HepG2 (cell line): Measurements from ENCODE around the gene SMIM36. TPM values are rescaled to one million over a fixed set of nuclear protein-coding genes. Genes with fewer than 3 reads are reported as not detected.
A peak's percentile ranks its signal among the peaks of the same experiment; 100 is the strongest.

ENCODE experiments used
- EP300 ChIP-seq, 3 experiments: sonication (generic) in 1 of 3; formaldehyde crosslinking in 1 of 3; IDR thresholded peaks; 2 replicates each; pipeline versions ENCODE4 v1.5.1 to v1.6.1; 2011 to 2020; ENCODE audit warnings: low read depth in 2 of 3, low read length in 2 of 3, borderline replicate concordance in 1 of 3, improper control_type of control experiment in 1 of 3, mild to moderate bottlenecking in 1 of 3, missing genetic modification reagents in 1 of 3, moderate library complexity in 1 of 3
- FOXO1 ChIP-seq: sonication (generic); formaldehyde crosslinking; IDR thresholded peaks from 2 replicates; pipeline ENCODE4 v1.4.0; 2020; ENCODE audit warnings: missing genetic modification reagents
- GATAD2A ChIP-seq: IDR thresholded peaks from 2 replicates; pipeline ENCODE4 v1.6.1; 2016
- HMGA1 ChIP-seq: sonication (generic); formaldehyde crosslinking; conservative IDR thresholded peaks from 2 replicates; pipeline ENCODE4 v1.4.0; 2020; ENCODE audit warnings: missing genetic modification reagents
- NCOA5 ChIP-seq: sonication (generic); formaldehyde crosslinking; IDR thresholded peaks from 2 replicates; pipeline ENCODE4 v1.4.0; 2020; ENCODE audit warnings: missing genetic modification reagents
- RAD51 ChIP-seq: fragments of 450-650 bp; IDR thresholded peaks from 2 replicates; pipeline ENCODE4 v1.6.1; 2016; ENCODE audit warnings: borderline replicate concordance
- REPIN1 ChIP-seq: sonication (generic); formaldehyde crosslinking; IDR thresholded peaks from 2 replicates; pipeline ENCODE4 v1.8.0; 2022; ENCODE audit warnings: missing genetic modification reagents, low read depth, mild to moderate bottlenecking, borderline replicate concordance
- SP1 ChIP-seq, 2 experiments: fragments of 450-650 bp in 1 of 2; sonication (generic) in 1 of 2; formaldehyde crosslinking in 1 of 2; IDR thresholded peaks; 2 replicates each; pipeline versions ENCODE4 v1.4.0 to v1.6.1; 2016 to 2020; ENCODE audit warnings: missing genetic modification reagents in 1 of 2
- TBX3 ChIP-seq: fragments of 450-650 bp; IDR thresholded peaks from 2 replicates; pipeline ENCODE4 v1.6.1; 2017; ENCODE audit warnings: antibody characterized with exemption, mild to moderate bottlenecking, inconsistent platforms, borderline replicate concordance
- TMF1 ChIP-seq: sonication (generic); formaldehyde crosslinking; IDR thresholded peaks from 2 replicates; pipeline ENCODE4 v1.8.1; 2022; ENCODE audit warnings: low read depth, missing genetic modification reagents
- U2AF2 ChIP-seq: fragments of 200-400 bp; formaldehyde crosslinking; IDR thresholded peaks from 2 replicates; pipeline ENCODE4 v1.6.1; 2017; ENCODE audit warnings: low read depth, mild to moderate bottlenecking, low read length
- XBP1 ChIP-seq: sonication (generic); formaldehyde crosslinking; IDR thresholded peaks from 2 replicates; pipeline ENCODE4 v1.5.0; 2020; ENCODE audit warnings: missing genetic modification reagents
- ZBTB3 ChIP-seq: sonication (generic); formaldehyde crosslinking; IDR thresholded peaks from 2 replicates; pipeline ENCODE4 v1.4.0; 2020; ENCODE audit warnings: low read depth, mild to moderate bottlenecking, moderate library complexity, missing genetic modification reagents, borderline replicate concordance
- ZNF24 ChIP-seq: fragments of 450-650 bp; IDR thresholded peaks from 2 replicates; pipeline ENCODE4 v1.6.1; 2017; ENCODE audit warnings: antibody characterized with exemption, mild to moderate bottlenecking
- ZNF546 ChIP-seq: sonication (generic); formaldehyde crosslinking; conservative IDR thresholded peaks from 2 replicates; pipeline ENCODE4 v1.8.1; 2023; ENCODE audit warnings: mild to moderate bottlenecking, missing genetic modification reagents
- ZNF556 ChIP-seq: sonication (generic); formaldehyde crosslinking; IDR thresholded peaks from 2 replicates; pipeline ENCODE4 v1.4.0; 2020; ENCODE audit warnings: mild to moderate bottlenecking, missing genetic modification reagents, borderline replicate concordance
- ZNF570 ChIP-seq: sonication (generic); formaldehyde crosslinking; IDR thresholded peaks from 2 replicates; pipeline ENCODE4 v1.4.0; 2020; ENCODE audit warnings: mild to moderate bottlenecking, missing genetic modification reagents, borderline replicate concordance
- ZNF607 ChIP-seq: sonication (generic); formaldehyde crosslinking; IDR thresholded peaks from 2 replicates; pipeline ENCODE4 v1.5.1; 2020; ENCODE audit warnings: missing genetic modification reagents, mild to moderate bottlenecking, borderline replicate concordance
- ZNF839 ChIP-seq: sonication (generic); formaldehyde crosslinking; IDR thresholded peaks from 2 replicates; pipeline ENCODE4 v1.4.0; 2020; ENCODE audit warnings: missing genetic modification reagents, mild to moderate bottlenecking, borderline replicate concordance
- ZSCAN12 ChIP-seq: sonication (generic); formaldehyde crosslinking; IDR thresholded peaks from 2 replicates; pipeline ENCODE4 v1.9.0; 2021; ENCODE audit warnings: mild to moderate bottlenecking, missing genetic modification reagents
- polyA plus RNA-seq, 8 experiments: library from polyadenylated mRNA; depleted of rRNA in 3 of 8; stranded (reverse) in 7 of 8; unstranded in 1 of 8; fragments of >200 nt; fragmentation: Illumina TruSeq in 4 of 8; extraction: Trizol in 4 of 8; gene quantifications; 2 replicates each; pipeline versions ENCODE4 v1.2.1 to v1.2.3, GENCODE V29; 2011 to 2016; ENCODE audit warnings: low read depth in 4 of 8, missing spikeins in 1 of 8, mixed read lengths in 1 of 8; ENCODE audit not compliant: insufficient read depth in 1 of 8
- total RNA-seq, 5 experiments: library from RNA; depleted of rRNA; stranded (reverse); fragments of >200 nt; fragmentation: Illumina TruSeq; extraction: Trizol; gene quantifications; 2 replicates each; pipeline ENCODE4 v1.2.3, GENCODE V29; 2016; ENCODE audit warnings: low read depth in 1 of 5
- TF ChIP-seq, protein P1 (sequence below): sonication (generic); formaldehyde crosslinking; IDR thresholded peaks from 2 replicates; pipeline ENCODE4 v1.4.0; 2020; ENCODE audit warnings: missing genetic modification reagents
- TF ChIP-seq, protein P2 (sequence below): IDR thresholded peaks from 2 replicates; pipeline ENCODE4 v1.4.0; 2020; ENCODE audit warnings: mild to moderate bottlenecking, missing genetic modification reagents
- TF ChIP-seq, protein P3 (sequence below): sonication (generic); formaldehyde crosslinking; IDR thresholded peaks from 2 replicates; pipeline ENCODE4 v1.4.0; 2020; ENCODE audit warnings: missing genetic modification reagents

The SMIM36 gene
- total and polyA plus RNA-seq, 2 of the 13 experiments (the other 11 are each of a cell fraction or from before 2014, with no cell fraction given): not detected

DNA sequence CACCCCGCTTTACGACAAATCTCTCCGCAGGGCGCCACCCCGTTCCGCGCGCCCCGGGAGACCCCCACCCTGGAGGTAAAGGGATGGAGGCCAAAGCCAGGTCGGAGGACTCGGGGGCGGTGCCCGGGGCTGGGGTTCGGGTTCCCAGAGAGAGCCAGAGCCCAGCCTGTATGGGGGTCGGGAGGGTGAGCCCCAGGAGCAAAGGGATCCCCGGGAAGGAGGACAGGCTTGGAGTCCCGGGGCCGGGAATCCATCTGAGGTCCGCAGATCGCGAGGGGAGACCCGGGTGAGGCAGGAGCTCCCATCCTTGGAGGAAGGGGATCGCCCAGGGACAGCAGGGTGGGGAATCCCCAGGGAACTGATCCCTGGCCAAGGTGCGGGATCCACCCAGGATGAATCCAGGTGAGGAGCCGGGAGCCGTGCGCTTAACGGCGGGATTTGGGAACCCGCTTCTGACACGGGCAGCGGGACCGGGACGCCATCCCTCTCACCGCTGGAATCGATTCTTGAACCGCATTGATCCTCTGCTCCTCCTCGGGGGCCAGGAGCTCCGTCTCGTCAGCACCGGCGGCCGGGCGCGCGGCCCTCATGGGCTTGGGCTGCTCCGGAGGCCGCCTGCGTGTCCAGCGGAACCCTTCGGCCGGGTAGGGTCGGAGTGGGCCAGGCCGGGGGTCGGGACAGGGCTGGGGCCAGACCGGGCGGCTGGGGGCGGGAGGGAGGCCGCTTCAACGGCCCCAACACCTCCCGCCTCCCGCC, 89.9 kb downstream of the SMIM36 start, which contains the start of gene MMD (continued):
- TF ChIP-seq REPIN1 (CRISPR knock-in tag) (no peak), ZNF556 (no peak), ZNF546 (peak; percentile 71; the same call in 1 of the 2 replicates), SP1 (IDR thresholded peaks at IDR 0.05) (no peak), SP1 (CRISPR knock-in tag; IDR thresholded peaks at IDR 0.05) (no peak; the same call in 1 of the 2 replicates), ZSCAN12 (no peak), EP300 (IDR thresholded peaks at IDR 0.05; ENCODE audit: low read depth in 2 of 2, low read length in 2 of 2) (no peak; a peak in 1 of 4 replicates), EP300 (CRISPR knock-in tag; IDR thresholded peaks at IDR 0.05; ENCODE audit: borderline replicate concordance) (no peak), GATAD2A (no peak), ZNF570 (CRISPR knock-in tag) (no peak; the same call in 1 of the 2 replicates), U2AF2 (no peak), RAD51 (no peak), XBP1 (CRISPR knock-in tag) (no peak), ZBTB3 (CRISPR knock-in tag) (no peak), ZNF839 (CRISPR knock-in tag) (peak; percentile 84), FOXO1 (CRISPR knock-in tag) (no peak; the same call in 1 of the 2 replicates), TMF1 (CRISPR knock-in tag) (no peak), ZNF24 (no peak), HMGA1 (no peak), ZNF607 (peak; percentile 44; the same call in 1 of the 2 replicates), TBX3 (no peak), NCOA5 (CRISPR knock-in tag) (no peak)
- TF ChIP-seq, protein P1, sequence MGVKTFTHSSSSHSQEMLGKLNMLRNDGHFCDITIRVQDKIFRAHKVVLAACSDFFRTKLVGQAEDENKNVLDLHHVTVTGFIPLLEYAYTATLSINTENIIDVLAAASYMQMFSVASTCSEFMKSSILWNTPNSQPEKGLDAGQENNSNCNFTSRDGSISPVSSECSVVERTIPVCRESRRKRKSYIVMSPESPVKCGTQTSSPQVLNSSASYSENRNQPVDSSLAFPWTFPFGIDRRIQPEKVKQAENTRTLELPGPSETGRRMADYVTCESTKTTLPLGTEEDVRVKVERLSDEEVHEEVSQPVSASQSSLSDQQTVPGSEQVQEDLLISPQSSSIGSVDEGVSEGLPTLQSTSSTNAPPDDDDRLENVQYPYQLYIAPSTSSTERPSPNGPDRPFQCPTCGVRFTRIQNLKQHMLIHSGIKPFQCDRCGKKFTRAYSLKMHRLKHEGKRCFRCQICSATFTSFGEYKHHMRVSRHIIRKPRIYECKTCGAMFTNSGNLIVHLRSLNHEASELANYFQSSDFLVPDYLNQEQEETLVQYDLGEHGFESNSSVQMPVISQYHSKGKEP (CRISPR knock-in tag): no peak
- TF ChIP-seq, protein P2, sequence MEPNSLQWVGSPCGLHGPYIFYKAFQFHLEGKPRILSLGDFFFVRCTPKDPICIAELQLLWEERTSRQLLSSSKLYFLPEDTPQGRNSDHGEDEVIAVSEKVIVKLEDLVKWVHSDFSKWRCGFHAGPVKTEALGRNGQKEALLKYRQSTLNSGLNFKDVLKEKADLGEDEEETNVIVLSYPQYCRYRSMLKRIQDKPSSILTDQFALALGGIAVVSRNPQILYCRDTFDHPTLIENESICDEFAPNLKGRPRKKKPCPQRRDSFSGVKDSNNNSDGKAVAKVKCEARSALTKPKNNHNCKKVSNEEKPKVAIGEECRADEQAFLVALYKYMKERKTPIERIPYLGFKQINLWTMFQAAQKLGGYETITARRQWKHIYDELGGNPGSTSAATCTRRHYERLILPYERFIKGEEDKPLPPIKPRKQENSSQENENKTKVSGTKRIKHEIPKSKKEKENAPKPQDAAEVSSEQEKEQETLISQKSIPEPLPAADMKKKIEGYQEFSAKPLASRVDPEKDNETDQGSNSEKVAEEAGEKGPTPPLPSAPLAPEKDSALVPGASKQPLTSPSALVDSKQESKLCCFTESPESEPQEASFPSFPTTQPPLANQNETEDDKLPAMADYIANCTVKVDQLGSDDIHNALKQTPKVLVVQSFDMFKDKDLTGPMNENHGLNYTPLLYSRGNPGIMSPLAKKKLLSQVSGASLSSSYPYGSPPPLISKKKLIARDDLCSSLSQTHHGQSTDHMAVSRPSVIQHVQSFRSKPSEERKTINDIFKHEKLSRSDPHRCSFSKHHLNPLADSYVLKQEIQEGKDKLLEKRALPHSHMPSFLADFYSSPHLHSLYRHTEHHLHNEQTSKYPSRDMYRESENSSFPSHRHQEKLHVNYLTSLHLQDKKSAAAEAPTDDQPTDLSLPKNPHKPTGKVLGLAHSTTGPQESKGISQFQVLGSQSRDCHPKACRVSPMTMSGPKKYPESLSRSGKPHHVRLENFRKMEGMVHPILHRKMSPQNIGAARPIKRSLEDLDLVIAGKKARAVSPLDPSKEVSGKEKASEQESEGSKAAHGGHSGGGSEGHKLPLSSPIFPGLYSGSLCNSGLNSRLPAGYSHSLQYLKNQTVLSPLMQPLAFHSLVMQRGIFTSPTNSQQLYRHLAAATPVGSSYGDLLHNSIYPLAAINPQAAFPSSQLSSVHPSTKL (CRISPR knock-in tag): 0 out of 2 replicates have a peak, but pooled peaks have one; percentile 6
- TF ChIP-seq, protein P3, sequence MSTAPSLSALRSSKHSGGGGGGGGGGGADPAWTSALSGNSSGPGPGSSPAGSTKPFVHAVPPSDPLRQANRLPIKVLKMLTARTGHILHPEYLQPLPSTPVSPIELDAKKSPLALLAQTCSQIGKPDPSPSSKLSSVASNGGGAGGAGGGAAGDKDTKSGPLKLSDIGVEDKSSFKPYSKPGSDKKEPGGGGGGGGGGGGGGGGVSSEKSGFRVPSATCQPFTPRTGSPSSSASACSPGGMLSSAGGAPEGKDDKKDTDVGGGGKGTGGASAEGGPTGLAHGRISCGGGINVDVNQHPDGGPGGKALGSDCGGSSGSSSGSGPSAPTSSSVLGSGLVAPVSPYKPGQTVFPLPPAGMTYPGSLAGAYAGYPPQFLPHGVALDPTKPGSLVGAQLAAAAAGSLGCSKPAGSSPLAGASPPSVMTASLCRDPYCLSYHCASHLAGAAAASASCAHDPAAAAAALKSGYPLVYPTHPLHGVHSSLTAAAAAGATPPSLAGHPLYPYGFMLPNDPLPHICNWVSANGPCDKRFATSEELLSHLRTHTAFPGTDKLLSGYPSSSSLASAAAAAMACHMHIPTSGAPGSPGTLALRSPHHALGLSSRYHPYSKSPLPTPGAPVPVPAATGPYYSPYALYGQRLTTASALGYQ (CRISPR knock-in tag): 0 out of 2 replicates have a peak, but pooled peaks have one; percentile 6
